DND-41 (cell line): ENCODE data around the gene MAD2L2.

Experiments used
- EZH2 ChIP-seq: IDR thresholded peaks from 3 replicates; pipeline ENCODE4 v1.6.1; 2012; ENCODE audit warnings: borderline replicate concordance, low read depth, mild to moderate bottlenecking, moderate library complexity, low read length, inconsistent platforms; ENCODE audit not compliant: severe bottlenecking
- TF ChIP-seq, protein P1 (sequence below): IDR thresholded peaks from 2 replicates; pipeline ENCODE4 v1.5.1; 2012; ENCODE audit warnings: borderline replicate concordance, low read length, moderate library complexity, mild to moderate bottlenecking; ENCODE audit not compliant: poor library complexity, severe bottlenecking; ENCODE audit errors: extremely low read depth

DNA sequence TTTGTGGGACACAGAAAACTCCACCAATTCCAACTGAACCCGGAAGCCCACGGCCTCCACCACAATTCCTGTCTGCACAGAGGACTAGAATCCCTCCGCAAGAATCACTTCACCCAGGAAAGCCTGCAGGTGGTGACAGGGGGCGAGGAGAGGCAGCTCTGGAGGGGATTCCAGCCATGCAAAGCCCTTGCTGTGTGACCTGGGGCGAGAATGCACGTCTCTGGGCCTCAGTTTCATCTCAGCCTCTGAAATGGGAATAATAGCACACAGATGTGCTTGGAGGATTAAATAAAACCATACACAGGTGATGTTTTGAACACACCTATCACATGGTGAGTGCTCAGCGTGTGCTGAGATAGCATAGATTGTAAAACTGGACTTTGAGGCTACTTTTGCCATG is 40.8 kb downstream of the MAD2L2 start:
- TF ChIP-seq, protein P1, sequence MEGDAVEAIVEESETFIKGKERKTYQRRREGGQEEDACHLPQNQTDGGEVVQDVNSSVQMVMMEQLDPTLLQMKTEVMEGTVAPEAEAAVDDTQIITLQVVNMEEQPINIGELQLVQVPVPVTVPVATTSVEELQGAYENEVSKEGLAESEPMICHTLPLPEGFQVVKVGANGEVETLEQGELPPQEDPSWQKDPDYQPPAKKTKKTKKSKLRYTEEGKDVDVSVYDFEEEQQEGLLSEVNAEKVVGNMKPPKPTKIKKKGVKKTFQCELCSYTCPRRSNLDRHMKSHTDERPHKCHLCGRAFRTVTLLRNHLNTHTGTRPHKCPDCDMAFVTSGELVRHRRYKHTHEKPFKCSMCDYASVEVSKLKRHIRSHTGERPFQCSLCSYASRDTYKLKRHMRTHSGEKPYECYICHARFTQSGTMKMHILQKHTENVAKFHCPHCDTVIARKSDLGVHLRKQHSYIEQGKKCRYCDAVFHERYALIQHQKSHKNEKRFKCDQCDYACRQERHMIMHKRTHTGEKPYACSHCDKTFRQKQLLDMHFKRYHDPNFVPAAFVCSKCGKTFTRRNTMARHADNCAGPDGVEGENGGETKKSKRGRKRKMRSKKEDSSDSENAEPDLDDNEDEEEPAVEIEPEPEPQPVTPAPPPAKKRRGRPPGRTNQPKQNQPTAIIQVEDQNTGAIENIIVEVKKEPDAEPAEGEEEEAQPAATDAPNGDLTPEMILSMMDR, result no peak
- no peak for TF ChIP-seq EZH2
